ENCODE measurements around the gene GRIN3A. TPM values are rescaled to one million over a fixed set of nuclear protein-coding genes. Genes with fewer than 3 reads are reported as not detected.
A peak's percentile ranks its signal among the peaks of the same experiment; 100 is the strongest.

GRIN3A gene
- total RNA-seq, 1 donor from 2014 or later: 0.35 TPM

DNA sequence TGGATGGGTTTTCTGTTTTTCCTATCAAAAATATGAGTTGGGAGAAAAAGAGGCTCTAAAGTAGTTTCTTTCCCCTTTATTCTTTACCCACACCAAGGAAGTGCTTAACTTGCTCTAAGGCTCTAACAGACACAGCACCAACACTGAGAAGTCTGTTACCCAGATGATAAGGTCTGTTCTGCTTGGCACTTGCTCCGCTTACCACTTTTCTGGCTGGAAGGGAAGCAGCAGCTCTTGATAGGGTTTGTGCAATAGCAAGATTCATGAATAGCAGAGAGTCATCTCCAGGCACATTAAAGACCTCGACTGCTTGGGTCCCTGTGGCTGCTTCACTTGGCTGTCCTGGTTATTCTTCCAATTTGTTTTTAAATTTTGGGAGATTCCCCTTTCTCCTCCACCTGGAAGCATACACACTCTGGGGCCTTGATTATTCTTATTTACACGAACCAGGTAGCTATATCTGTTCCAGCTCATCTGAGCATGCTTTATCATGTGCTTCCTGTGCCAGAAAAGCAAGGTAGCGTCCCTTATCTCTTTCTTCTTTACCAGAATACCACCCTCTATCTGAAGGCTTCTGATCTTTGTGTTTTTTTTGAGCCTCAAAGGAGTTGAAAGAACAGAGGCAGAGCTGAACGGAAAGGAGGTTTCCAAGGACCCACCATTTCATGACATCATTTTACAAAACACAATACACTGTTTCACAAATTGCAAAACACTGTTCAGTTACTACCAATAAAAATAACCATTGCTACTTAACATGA, 168.5 kb downstream of the GRIN3A start:
- Mint-ChIP-seq H3K36me3 (ENCODE audit: low read depth) (peaks cover 13% of the 10 kb centered on the region), H3K27me3 (ENCODE audit: low read depth) (no peaks in the 10 kb centered on the region), H3K9me3 (no peaks in the 10 kb centered on the region), H3K4me1 (no peaks in the 10 kb centered on the region), H3K27ac (ENCODE audit: unreplicated experiment) (no peak overlapping the region), H3K4me3 (no peak overlapping the region)
- TF ChIP-seq, protein P1, sequence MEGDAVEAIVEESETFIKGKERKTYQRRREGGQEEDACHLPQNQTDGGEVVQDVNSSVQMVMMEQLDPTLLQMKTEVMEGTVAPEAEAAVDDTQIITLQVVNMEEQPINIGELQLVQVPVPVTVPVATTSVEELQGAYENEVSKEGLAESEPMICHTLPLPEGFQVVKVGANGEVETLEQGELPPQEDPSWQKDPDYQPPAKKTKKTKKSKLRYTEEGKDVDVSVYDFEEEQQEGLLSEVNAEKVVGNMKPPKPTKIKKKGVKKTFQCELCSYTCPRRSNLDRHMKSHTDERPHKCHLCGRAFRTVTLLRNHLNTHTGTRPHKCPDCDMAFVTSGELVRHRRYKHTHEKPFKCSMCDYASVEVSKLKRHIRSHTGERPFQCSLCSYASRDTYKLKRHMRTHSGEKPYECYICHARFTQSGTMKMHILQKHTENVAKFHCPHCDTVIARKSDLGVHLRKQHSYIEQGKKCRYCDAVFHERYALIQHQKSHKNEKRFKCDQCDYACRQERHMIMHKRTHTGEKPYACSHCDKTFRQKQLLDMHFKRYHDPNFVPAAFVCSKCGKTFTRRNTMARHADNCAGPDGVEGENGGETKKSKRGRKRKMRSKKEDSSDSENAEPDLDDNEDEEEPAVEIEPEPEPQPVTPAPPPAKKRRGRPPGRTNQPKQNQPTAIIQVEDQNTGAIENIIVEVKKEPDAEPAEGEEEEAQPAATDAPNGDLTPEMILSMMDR (conservative IDR thresholded peaks at IDR 0.05): no peak
- no peak for DNase-seq (ENCODE audit: low read depth, low spot score)

DNA sequence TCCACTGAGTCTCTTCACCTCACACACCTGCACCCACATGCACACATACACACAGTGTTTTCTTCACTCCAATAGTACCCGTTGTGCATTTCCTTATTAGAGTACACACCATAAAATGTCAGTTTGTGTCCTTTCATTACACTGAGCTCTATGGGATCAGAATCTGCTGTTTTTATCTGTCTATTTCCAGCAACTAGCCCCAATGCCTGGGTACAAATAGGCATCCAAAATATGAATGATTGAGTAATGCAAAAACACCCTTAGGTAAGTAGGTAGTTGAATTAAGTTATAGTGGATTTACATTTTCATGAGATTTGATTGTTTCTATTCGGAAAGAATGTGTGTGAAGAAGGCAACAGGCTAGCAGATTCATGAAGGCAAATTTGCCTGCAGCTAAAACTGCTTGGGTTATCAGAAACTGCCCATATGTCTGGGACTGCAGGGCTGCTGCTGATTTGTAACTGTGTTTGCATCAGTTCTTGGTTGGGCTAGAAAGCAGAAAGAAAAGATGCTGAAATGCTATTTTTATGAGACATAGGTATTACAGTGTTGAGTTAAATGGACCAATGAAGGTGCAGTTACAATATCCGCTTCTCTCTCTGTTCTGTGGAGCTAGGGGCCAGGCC, 170.6 kb downstream of the GRIN3A start:
- no peaks in the 10 kb centered on the region for H3K4me1 Mint-ChIP-seq

DNA sequence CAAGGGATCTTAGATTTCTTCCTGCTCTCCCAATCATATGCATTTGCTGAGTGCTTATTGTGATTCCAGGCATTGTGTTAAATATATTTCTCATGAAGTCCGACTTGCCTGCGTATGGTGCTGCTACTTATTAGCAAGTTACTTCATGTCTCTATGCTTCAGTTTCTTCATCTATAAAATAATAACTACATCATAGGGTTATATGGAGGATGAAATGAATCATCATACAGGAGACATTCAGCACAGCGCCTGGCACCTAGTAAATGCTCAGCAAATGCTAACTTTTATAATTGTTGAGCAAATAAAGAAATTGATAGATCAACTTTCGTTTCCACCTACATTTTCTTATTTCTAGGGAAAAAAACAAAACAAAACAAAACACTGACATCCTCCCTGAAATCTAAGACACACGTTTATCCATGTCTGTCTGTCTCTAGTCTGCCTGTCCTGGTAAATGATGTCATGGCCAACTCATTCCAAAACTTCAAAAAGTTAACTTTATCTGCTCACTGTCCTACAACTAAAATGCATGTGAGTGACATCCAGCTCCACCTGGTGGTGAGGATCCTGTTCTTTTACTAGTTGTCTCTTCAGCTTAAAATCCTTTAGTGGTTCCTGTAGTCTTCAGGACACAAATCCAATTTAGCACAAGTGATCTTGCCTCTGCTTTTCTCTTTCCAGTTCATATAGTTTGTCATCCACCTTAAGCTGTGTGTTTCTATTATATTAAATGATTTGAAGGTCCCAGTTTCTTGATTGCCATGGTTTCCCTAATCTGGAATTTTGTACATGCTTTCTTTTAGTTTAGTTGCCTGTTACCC, 171.3 kb downstream of the GRIN3A start:
- H3K27ac Mint-ChIP-seq (ENCODE audit: unreplicated experiment): no peak overlapping the region
- H3K4me1 Mint-ChIP-seq: no peaks in the 10 kb centered on the region
- H3K36me3 Mint-ChIP-seq (ENCODE audit: low read depth): peaks cover 27% of the 10 kb centered on the region
- H3K9me3 Mint-ChIP-seq: no peaks in the 10 kb centered on the region
- H3K4me3 Mint-ChIP-seq: no peak overlapping the region
- TF ChIP-seq, protein P1 (conservative IDR thresholded peaks at IDR 0.05): peak; percentile 61
- no peak for DNase-seq (ENCODE audit: low read depth, low spot score)
- H3K27me3 Mint-ChIP-seq (ENCODE audit: low read depth): no peaks in the 10 kb centered on the region

More for the DNA sequence above, 170.6 kb downstream of the GRIN3A start:
- TF ChIP-seq, protein P1 (conservative IDR thresholded peaks at IDR 0.05): no peak
- Mint-ChIP-seq H3K27me3 (ENCODE audit: low read depth) (no peaks in the 10 kb centered on the region), H3K36me3 (ENCODE audit: low read depth) (peaks cover 22% of the 10 kb centered on the region), H3K9me3 (no peaks in the 10 kb centered on the region), H3K4me3 (no peak overlapping the region), H3K27ac (ENCODE audit: unreplicated experiment) (no peak overlapping the region)
- DNase-seq (ENCODE audit: low read depth, low spot score): no peak

DNA sequence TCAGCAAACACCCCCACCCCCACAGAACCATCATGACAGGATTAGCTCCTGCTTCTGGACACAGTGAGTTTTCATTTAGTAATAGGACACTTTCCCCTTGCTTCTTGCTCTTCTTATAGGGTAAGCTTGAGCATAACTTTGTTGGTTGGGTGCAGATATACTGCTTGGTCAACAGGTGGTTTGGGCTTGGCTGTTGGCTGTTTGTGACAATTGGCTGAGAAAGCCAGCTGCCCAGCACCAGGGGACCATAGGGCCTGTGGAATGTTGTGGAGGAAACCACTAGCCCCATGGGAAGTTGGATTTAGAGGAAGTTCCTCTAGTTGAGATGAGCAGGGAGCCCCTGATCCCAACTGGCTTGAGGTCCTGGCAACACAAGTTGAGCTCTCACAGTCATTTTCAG, 174.2 kb downstream of the GRIN3A start:
- Mint-ChIP-seq H3K9me3 (peaks cover 1% of the 10 kb centered on the region), H3K4me3 (no peak overlapping the region), H3K36me3 (ENCODE audit: low read depth) (peaks cover 51% of the 10 kb centered on the region), H3K27me3 (ENCODE audit: low read depth) (no peaks in the 10 kb centered on the region), H3K27ac (ENCODE audit: unreplicated experiment) (no peak overlapping the region), H3K4me1 (no peaks in the 10 kb centered on the region)
- DNase-seq (ENCODE audit: low read depth, low spot score): no peak
- TF ChIP-seq, protein P1 (conservative IDR thresholded peaks at IDR 0.05): no peak

DNA sequence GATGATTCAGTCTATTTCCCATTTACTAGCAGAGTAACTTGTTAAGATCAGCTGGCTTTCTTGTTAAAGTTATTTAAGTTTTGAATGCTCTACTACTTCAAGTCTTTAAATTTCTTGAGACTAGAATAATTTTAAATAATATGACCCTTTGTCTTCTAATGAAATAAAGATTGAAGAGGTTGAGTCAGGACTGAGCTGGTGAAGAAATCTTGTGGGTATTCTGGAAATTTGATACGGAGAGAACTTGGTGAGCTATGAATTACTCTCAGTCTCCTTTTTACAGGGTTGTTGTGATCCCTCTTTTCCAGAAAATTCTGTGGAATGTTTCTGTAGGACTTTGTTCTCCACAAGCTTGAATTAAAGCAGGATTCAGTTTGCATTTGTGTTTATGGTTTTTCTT, 175.5 kb downstream of the GRIN3A start:
- Mint-ChIP-seq H3K36me3 (ENCODE audit: low read depth) (peaks cover 61% of the 10 kb centered on the region), H3K4me1 (no peaks in the 10 kb centered on the region), H3K9me3 (peaks cover 14% of the 10 kb centered on the region), H3K4me3 (no peak overlapping the region), H3K27ac (ENCODE audit: unreplicated experiment) (no peak overlapping the region), H3K27me3 (ENCODE audit: low read depth) (no peaks in the 10 kb centered on the region)
- no peak for DNase-seq (ENCODE audit: low read depth, low spot score)
- TF ChIP-seq, protein P1 (conservative IDR thresholded peaks at IDR 0.05): no peak

All from neural crest cell (in vitro differentiated cells).